ENCODE data around the gene JPH2.
"Not testable (repeated sequence)": the region's sequence is repeated elsewhere in the genome, so short reads cannot be mapped to it uniquely, and the experiment has no call there.

JPH2 gene

GRCh38 chr20:44187054-44187771, at the start of gene JPH2:
TSS of gene JPH2 (minus strand) at chr20:44187188. CDS start at chr20:44186705, 483 bp downstream.
- DNase-seq (ENCODE audit: low read depth) = peak; percentile 83

- no peak for DNase-seq (ENCODE audit: low read depth)
Observed at GRCh38 chr20:44235702-44236101, 48.7 kb upstream of the JPH2 start.

GRCh38 chr20:44234566-44235317, 47.8 kb upstream of the JPH2 start:
- DNase-seq (ENCODE audit: low read depth) = no peak

DNA sequence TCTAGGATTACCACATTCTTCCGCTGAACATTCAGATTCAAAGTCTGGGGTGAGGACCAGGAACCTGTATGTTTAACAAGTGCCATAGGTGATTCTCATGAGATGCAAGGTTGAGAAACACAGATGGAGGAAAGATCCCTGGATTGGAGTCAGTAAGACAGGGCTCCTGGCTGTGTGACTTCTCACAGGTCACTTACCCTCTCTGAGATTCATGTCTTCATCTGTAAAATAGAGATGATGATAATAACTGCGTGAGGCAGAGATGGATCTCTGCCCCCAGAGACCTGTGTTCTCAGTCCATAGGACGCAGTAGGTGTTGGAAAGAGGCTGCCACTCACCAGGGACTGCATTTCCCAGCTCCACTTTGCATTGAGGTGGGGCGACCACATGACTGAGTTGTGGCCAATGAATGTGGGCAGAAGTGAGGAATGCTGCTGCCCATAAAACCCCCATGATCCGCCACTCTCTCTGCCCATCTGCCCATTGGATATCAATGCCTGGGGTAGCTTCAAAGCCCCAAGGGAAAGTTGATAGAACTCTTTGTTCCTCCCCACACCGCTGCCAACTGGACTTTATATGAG, 46.5 kb upstream of the JPH2 start:
- no peak for DNase-seq (ENCODE audit: low read depth)

GRCh38 chr20:44232469-44232856, 45.5 kb upstream of the JPH2 start:
- not testable (repeated sequence) for DNase-seq (ENCODE audit: low read depth)

DNA sequence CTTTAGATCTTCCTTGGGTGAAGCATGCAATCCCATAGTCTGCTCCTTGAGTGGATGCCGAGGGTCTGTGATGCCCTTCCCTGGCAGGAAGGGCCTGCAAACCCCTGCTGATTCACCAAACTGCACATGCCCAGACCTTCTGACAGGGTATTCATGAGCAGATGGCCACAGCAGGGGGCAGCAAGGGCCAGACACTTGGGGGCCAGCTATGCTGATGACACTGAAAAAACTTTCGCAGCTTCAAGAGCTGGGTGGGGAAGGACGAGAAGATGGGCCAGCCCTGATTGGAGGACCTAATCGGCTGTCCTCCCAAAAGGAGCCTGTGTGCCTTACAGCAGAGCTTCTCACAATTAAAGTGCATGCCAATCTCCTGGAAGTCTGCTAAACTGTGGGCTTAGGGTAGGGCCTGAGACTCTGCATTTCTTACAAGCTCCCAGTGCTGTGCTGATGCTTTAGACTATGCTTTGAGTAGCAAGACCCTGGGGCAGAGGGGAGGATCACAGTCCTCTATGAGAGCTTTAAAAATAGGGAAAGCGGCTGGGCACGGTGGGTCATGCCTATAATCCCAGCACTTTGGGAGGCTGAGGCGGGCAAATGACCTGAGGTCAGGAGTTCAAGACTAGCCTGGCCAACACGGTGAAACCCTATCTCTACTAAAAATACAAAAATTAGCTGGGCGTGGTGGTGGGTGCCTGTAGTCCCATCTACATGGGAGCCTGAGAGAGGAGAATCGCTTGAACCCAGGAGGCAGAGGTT, 44.9 kb upstream of the JPH2 start:
- DNase-seq (ENCODE audit: low read depth) = no peak

DNA sequence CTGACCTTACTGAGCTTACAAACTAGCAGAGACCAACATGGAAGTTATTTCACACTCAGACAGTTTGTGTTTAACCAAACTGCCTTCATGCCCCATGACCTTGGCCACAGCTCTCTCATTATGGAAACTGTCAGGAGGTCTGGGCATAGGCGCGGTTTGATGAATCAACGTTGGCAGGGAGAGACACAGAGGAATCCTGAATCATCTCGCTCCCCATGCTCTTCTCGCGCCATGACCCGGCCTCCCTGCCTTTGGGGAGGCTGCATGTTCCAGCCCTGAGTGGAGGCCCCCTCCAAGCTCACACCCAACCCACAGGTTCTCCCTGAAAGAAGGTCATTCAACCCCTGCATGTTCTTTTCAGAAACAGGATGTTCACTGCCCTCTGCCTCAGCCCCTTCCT, 44.2 kb upstream of the JPH2 start:
- DNase-seq (ENCODE audit: low read depth) = no peak

DNA sequence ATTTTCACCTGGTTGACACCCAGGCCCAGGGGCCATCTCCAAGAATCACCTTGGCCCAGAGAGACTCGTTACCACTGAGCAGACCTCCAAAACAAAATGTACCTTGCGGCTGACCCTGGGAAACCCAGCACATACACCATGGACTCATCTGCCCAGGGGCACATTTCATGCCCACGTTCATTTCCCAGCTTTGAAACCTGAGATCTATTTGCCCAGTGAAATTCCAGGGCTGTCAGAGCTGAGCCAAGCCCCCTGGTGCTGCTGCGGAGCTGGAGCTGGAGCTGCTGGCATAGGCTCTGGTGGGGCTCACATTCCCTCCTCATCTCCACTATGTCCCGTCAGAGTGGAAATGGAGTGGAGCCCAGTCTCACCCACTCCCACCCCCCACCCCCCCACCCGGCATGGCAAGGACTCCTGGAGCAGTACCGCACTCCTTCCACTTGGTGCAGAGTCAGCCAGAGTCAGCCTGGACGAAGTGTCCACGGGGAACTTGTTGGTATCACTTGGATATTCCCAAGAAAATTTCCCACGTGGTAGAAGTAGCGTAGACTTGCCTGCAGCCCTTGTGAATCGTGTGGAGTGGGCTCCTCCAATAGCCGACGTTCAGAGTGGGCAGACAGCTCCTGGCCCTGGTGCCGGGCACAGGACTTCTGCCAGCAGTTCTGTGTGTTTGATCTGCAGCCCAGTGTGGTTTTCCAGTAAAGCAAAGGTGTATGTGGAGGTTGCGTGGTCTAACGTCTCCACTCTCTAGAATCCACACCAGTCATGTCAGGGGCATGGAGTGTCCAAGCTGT, 41.7 kb upstream of the JPH2 start:
- no peak for DNase-seq (ENCODE audit: low read depth)

GRCh38 chr20:44224637-44225036, 37.6 kb upstream of the JPH2 start:
- DNase-seq (ENCODE audit: low read depth) = no peak

DNA sequence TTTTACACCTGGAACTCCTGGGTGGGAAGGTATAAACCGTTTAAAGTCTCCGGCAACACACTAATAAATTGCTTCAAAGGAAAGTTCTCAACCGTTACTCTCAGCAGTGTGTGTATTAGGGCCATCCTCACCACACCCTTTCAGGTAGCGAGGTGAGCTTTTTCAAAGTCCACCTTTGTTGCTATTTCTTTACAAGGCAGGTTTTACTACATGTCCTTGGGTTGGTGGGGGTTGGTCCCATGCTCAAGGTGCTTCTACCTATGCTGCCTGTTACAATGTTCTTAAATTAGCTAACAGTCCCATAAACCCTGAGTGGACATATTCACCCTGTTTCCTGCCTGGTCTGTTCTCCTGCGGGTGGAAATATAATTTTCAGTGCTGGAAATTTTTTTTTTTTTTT, 36.7 kb upstream of the JPH2 start:
- no peak for DNase-seq (ENCODE audit: low read depth)

- DNase-seq (ENCODE audit: low read depth) = no peak
Observed at GRCh38 chr20:44222633-44223368, 35.8 kb upstream of the JPH2 start.

DNA sequence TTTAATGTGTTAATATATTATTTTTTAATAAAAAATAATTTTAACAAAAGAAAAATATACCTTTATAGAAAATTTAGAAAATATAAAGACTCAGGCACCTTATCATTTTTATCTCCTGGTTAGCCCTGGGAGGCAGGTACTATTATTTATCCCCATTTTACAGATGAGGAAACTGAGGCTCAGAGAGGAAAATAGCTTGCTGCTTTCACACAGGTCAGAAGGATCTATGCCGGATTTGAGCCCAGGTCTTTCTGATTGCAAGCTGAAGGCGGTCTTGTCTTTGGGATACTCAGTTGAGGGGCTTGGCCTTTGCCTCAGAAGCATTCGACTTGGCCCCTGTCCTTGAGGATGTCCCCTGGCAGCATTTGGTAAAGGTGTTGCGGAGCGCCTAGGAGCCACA, 35.0 kb upstream of the JPH2 start:
- DNase-seq (ENCODE audit: low read depth) = no peak

DNA sequence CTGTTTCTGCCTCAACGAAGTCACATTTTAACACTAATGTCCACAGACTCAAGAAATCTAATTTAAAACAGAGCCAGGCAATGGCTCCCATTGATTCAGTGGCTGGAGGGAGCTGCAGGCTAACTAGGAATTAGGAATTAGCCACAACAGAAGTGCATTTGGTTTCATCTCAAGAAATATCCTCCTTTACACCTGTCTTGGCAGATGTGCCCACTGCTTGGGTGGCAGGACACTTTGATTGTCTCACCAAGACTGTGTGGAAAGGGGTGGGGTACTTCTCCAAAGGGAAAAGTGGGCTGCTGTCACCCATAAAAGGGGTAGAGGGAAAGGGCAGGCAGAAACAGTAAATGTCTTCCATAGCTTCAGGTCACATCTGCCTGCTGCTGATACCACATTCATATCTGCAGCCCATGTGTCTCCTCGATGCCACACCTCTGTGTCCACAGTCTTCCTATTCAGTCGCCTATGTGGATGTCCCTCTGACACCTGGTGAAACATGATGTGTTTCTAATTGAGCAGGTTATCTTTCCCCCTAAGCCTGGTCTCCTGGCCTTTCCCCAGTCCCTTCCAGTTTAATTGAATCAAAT, 34.5 kb upstream of the JPH2 start:
- no peak for DNase-seq (ENCODE audit: low read depth)

DNA sequence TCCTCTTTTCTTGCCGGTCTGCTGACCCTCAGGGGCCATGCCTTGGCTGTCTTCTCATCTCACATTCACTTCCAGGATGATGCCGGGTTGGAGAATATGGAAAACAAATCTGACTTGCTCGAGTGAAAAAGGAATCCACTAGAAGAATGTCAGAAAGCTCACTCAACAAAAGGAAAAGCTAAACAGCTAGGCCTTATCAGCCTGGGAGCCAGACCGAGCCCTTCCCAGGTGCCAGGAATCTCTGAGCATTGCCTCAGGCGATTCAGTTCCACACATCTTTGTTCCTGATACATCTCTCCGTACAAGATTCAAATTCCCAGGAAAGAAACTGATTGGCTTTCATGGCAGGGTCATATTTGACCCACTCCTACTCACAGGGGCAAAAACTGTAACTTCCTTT, 32.8 kb upstream of the JPH2 start:
- no peak for DNase-seq (ENCODE audit: low read depth)

DNA sequence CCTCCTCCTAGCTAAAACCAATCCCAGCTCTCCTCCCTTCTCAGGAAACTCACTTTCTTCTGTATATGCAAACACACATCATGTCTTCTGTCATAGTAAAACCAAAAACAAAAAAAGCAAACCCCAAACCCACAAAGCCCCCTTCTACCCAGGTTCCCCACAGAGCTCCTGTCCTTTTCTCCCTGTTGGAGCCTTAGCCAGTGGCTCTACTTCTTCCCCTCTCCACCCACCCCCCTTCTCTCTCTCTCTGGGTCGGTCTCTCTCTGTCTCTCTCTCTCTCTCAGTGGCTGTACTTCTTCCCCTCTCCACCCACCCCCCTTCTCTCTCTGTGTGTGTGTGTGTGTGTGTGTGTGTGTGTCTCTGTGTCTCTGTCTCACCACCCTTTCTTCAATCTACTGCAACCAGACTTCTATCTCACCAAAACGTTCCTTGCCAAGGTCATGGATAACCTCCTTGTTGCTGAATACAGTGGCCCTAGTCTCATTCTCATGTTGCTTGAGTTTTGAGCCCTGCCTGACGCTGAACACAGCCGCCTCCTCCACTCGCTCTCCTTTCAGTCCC, 32.3 kb upstream of the JPH2 start:
- no peak for DNase-seq (ENCODE audit: low read depth)

- no peak for DNase-seq (ENCODE audit: low read depth)
Observed at GRCh38 chr20:44218446-44218845, 31.5 kb upstream of the JPH2 start.

- no peak for DNase-seq (ENCODE audit: low read depth)
Observed at GRCh38 chr20:44217342-44218092, 30.5 kb upstream of the JPH2 start.

DNA sequence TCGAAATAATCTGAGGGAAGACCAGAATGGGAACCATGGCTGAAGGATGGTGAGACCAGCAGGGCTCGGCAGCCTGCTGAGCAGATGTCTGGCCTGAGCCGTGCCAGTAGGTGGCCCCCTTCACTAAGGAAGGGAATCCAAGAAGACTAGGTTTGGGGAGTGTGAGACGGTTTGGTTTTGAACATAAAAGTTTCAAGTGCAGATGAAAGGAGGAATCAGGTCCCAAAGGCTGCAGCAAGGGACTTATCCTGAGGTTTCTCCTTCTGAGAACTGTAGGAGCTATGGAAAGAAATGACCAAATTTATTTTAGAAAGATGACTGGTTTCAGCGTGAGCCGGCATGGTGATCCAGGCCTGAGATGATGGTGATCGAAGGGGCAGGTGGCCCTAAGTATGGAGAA, 28.1 kb upstream of the JPH2 start:
- DNase-seq (ENCODE audit: low read depth) = no peak

- DNase-seq (ENCODE audit: low read depth) = no peak
Observed at GRCh38 chr20:44212792-44213191, 25.8 kb upstream of the JPH2 start.

All from HS-5 (cell line).